ENCODE measurements around the gene MYH8.

DNA sequence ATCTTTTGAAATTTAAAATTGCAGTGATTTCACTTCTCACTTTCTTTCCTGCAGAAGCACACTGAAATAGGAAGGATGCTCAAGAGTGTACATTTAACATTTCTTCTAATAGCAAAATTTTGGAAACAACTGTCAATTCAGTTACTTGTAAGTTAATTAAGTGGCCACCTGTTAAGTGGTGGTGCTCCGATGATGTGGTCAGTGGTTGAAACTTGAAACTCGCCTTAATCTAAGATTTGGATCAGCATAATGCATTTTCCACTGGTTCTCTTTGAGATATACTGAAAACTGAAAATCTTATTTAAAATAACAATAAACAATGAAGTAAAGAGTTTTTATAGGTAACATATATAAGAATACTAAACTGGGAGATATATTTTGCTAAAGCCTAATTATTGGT is 7.0 kb upstream of the MYH8 start:
- TF ChIP-seq POLR2A (IDR thresholded peaks at IDR 0.05; ENCODE audit: extremely low read depth, insufficient read length), result no peak
- TF ChIP-seq, protein P1, sequence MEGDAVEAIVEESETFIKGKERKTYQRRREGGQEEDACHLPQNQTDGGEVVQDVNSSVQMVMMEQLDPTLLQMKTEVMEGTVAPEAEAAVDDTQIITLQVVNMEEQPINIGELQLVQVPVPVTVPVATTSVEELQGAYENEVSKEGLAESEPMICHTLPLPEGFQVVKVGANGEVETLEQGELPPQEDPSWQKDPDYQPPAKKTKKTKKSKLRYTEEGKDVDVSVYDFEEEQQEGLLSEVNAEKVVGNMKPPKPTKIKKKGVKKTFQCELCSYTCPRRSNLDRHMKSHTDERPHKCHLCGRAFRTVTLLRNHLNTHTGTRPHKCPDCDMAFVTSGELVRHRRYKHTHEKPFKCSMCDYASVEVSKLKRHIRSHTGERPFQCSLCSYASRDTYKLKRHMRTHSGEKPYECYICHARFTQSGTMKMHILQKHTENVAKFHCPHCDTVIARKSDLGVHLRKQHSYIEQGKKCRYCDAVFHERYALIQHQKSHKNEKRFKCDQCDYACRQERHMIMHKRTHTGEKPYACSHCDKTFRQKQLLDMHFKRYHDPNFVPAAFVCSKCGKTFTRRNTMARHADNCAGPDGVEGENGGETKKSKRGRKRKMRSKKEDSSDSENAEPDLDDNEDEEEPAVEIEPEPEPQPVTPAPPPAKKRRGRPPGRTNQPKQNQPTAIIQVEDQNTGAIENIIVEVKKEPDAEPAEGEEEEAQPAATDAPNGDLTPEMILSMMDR (IDR thresholded peaks at IDR 0.05; ENCODE audit: low read depth, low read length), result no peak
